ENCODE measurements around the gene LIG1. TPM values are rescaled to one million over a fixed set of nuclear protein-coding genes. Genes with fewer than 3 reads are reported as not detected.

LIG1 gene
- total RNA-seq, 4 donors from 2014 or later: 3.7 to 9.2 (median 7.1) TPM

DNA sequence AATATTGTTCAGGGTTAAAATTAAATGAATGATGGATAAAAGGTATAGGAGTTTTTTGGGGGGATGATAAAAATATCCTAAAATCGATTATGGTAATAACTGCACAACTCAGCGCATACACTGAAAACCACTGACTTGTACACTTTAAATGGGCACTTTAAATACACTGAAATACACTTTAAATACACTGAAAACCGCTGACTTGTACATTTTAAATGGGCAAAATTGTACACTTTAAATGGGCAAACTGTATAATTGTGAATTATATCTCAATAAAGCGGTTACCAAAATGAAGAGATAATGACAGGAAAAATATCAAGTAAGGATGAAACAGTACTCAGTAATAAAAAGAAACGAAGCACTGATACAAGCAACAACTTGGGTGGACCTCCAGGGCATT is 1.5 kb downstream of the LIG1 start:
- in situ Hi-C loops (cut with MboI; ENCODE audit: low sequenced_read_pairs in 4 of 4) (loop anchor here in 2 of 4 donors (25.0 kb wide), 1 partner anchor 206 kb away; no protein-coding TSS in a partner anchor), intact Hi-C loops (cut with DNase I; ENCODE audit: low total_unique reads) (no loop called here)

DNA sequence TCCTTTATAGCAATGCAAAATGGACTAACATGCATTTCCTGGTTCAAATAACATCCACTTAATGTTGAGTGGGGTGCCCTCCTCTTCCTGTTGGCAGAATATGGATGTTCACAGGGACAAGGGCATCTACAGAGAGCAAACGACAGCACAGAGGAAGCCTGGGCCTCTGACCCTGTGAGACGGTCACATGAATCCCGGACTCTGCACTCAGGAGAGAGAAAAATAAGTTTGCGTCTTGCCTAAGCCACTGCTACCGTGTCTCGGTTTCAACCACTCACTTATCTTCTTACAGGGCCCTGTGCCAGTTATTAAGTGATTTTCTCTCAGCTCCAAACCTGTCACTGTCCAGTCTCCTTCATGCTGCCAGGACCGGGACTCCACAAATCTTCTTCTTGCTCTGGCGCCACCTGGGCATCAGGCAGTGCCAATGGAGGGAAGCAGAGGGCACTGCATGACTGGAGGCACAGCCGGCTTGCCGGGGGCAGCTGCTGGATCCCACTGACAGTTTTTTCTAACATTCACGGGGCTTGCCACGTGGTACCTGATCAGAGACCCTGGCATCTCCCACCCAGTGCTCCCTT is 11.8 kb downstream of the LIG1 start:
- in situ Hi-C loops (cut with MboI; ENCODE audit: low sequenced_read_pairs in 4 of 4): loop anchor here (10.0 to 25.0 kb wide), 3 partner anchors 53 to 196 kb away; no protein-coding TSS in a partner anchor
- no peak for TF ChIP-seq POLR2A (IDR thresholded peaks at IDR 0.05)
- no peak for TF ChIP-seq CTCF (IDR thresholded peaks at IDR 0.05 in 4 of 5, conservative IDR thresholded peaks at IDR 0.05 in 1 of 5)
- Histone ChIP-seq H3K4me3 (no peak overlapping the region), H3K9me3 (no peaks in the 10 kb centered on the region), H3K4me1 (no peaks in the 10 kb centered on the region), H3K27me3 (no peaks in the 10 kb centered on the region), H3K27ac (no peak overlapping the region), H3K36me3 (no peaks in the 10 kb centered on the region)
- ATAC-seq (no peak), DNase-seq (no peak)
- intact Hi-C loops (cut with DNase I; ENCODE audit: low total_unique reads): no loop called here

More for the DNA sequence above, 1.5 kb downstream of the LIG1 start:
- Histone ChIP-seq H3K27ac (no peak overlapping the region), H3K9me3 (no peaks in the 10 kb centered on the region), H3K4me3 (no peak overlapping the region), H3K4me1 (peaks cover 6 to 15% of the 10 kb centered on the region in 2 donors), H3K27me3 (no peaks in the 10 kb centered on the region), H3K36me3 (peaks cover 0 to 7% of the 10 kb centered on the region in 2 donors)
- TF ChIP-seq CTCF (IDR thresholded peaks at IDR 0.05 in 4 of 5, conservative IDR thresholded peaks at IDR 0.05 in 1 of 5) (no peak), POLR2A (IDR thresholded peaks at IDR 0.05) (no peak)
- DNase-seq: no peak
- no peak for ATAC-seq

DNA sequence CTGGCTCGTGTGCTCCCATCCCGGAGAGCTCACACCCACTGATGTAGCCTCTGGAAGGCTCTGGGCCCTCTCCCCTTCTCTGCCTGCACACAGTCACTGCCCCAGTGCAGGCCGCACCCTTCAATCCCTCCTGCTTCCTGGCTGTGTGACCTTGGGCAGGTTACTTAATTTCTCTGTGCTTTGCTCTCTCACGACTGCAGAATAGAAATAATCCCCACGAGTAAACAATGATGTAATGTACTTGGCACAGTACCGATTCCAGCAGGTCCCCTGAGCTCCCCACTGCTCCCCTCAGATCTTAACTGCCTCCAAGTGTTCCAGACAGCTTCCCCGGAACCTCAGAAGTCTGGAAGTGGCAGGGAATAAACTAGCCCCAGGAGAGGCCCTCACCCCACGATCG is 16.1 kb downstream of the LIG1 start:
- H3K9me3 ChIP-seq: no peaks in the 10 kb centered on the region
- DNase-seq: no peak
- H3K27ac ChIP-seq: no peak overlapping the region
- H3K36me3 ChIP-seq: no peaks in the 10 kb centered on the region
- no peaks in the 10 kb centered on the region for H3K4me1 ChIP-seq
- intact Hi-C loops (cut with DNase I; ENCODE audit: low total_unique reads) (no loop called here), in situ Hi-C loops (cut with MboI; ENCODE audit: low sequenced_read_pairs in 4 of 4) (loop anchor here (5.0 to 25.0 kb wide), 4 partner anchors 47 to 192 kb away; no protein-coding TSS in a partner anchor)
- no peak for TF ChIP-seq CTCF (IDR thresholded peaks at IDR 0.05 in 4 of 5, conservative IDR thresholded peaks at IDR 0.05 in 1 of 5)
- no peak for TF ChIP-seq POLR2A (IDR thresholded peaks at IDR 0.05)
- H3K4me3 ChIP-seq: no peak overlapping the region
- ATAC-seq: no peak
- no peaks in the 10 kb centered on the region for H3K27me3 ChIP-seq

DNA sequence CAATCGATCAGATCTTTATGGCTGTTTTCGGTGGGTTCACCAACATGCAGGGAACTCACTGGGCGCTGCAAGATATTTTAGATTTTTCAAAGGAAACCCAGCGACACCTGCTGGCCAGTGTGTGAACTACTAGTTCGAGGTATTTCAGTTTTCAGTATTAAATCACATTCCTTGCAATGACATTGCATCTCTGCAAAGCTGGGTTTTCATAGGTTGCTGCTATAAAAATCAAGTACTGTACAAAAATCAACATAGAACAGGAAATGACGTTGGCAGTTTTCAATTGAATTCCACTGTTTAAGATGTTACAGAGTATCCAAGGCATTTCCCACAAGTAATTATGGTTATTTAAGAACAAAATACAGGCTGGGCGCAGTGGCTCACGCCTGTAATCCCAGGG is 17.6 kb downstream of the LIG1 start:
- H3K36me3 ChIP-seq: no peaks in the 10 kb centered on the region
- in situ Hi-C loops (cut with MboI; ENCODE audit: low sequenced_read_pairs in 4 of 4) (loop anchor here (5.0 to 25.0 kb wide), 4 partner anchors 45 to 190 kb away; no protein-coding TSS in a partner anchor), intact Hi-C loops (cut with DNase I; ENCODE audit: low total_unique reads) (loop anchor here (1.0 kb wide), 1 partner anchor 45 kb away; no protein-coding TSS in a partner anchor)
- H3K4me1 ChIP-seq: no peaks in the 10 kb centered on the region
- no peak overlapping the region for H3K4me3 ChIP-seq
- ATAC-seq: peak; percentile 41 to 83
- H3K9me3 ChIP-seq: no peaks in the 10 kb centered on the region
- H3K27ac ChIP-seq: no peak overlapping the region
- TF ChIP-seq POLR2A (IDR thresholded peaks at IDR 0.05) (no peak), CTCF (IDR thresholded peaks at IDR 0.05 in 4 of 5, conservative IDR thresholded peaks at IDR 0.05 in 1 of 5) (peak; percentile 85 to 93 (median 88))
- H3K27me3 ChIP-seq: no peaks in the 10 kb centered on the region
- peak; percentile 12 to 42 for DNase-seq
